SK-N-SH (cell line): ENCODE data around the gene NTNG1.

Experiments
- CHD2 ChIP-seq: fragments of 150-350 bp; IDR thresholded peaks from 2 replicates; pipeline ENCODE4 v1.6.1; 2018; ENCODE audit warnings: low read length; ENCODE audit not compliant: partially characterized antibody
- CTCF ChIP-seq: fragments of 200-600 bp; sonication (generic); IDR thresholded peaks from 2 replicates; pipeline ENCODE4 v1.6.1; 2017; ENCODE audit warnings: antibody characterized with exemption, mild to moderate bottlenecking, moderate library complexity
- NFIC ChIP-seq: IDR thresholded peaks from 2 replicates; pipeline ENCODE4 v1.4.0; 2012; ENCODE audit warnings: borderline replicate concordance
- NRF1 ChIP-seq: IDR thresholded peaks from 2 replicates; pipeline ENCODE4 v1.6.1; 2012; ENCODE audit warnings: low read depth, mild to moderate bottlenecking, low read length
- POLR2AphosphoS5 ChIP-seq: IDR thresholded peaks from 2 replicates; pipeline ENCODE4 v1.6.1; 2012; ENCODE audit warnings: low read depth, low read length
- RFX5 ChIP-seq: IDR thresholded peaks from 2 replicates; pipeline ENCODE4 v1.6.1; 2012; ENCODE audit warnings: mild to moderate bottlenecking, improper control_type of control experiment, low read length
- RXRA ChIP-seq: IDR thresholded peaks from 2 replicates; pipeline ENCODE4 v1.4.0; 2012; ENCODE audit warnings: low read depth, mild to moderate bottlenecking, borderline replicate concordance
- TEAD4 ChIP-seq: IDR thresholded peaks from 2 replicates; pipeline ENCODE4 v1.4.0; 2012; ENCODE audit warnings: mild to moderate bottlenecking, borderline replicate concordance; ENCODE audit not compliant: insufficient read depth

GRCh38 chr1:107264561-107264960 lies 123.7 kb downstream of the NTNG1 start:
- TF ChIP-seq RFX5, result no peak
- TF ChIP-seq NFIC, result no peak
- no peak for TF ChIP-seq CTCF
- no peak for TF ChIP-seq NRF1
- no peak for TF ChIP-seq POLR2AphosphoS5
- TF ChIP-seq RXRA, result no peak
- TF ChIP-seq CHD2, result no peak
- TF ChIP-seq TEAD4, result no peak
